GM12878 (cell line): ENCODE results near the gene SFT2D1. TPM values are rescaled to one million over a fixed set of nuclear protein-coding genes. Genes with fewer than 3 reads are reported as not detected.

Experiments used
- ATAC-seq: fragments of 200-7000 bp; cut with Tn5 transposase; 3 replicates; pipeline ENCODE4 v1.9.1; 2020; ENCODE audit warnings: mild to moderate bottlenecking, moderate library complexity
- BruUV-seq: library from RNA; stranded (reverse); fragments of 400-500 nt; replicated peaks from 2 replicates; lab custom pipeline; 2021; lab: Mats Ljungman, UMichigan
- CTCF ChIA-PET: fragments of 300-600 bp; sonication (Branson Sonifier 250); formaldehyde crosslinking; extraction: SDS; loops from one replicate; lab custom pipeline; 2021; ENCODE audit warnings: inconsistent platforms; lab: Yijun Ruan, JAX
- POLR2A ChIA-PET: fragments of 350-600 bp; formaldehyde crosslinking; extraction: SDS; loops from one replicate; lab custom pipeline; 2021; ENCODE audit warnings: inconsistent platforms; lab: Charles Lee
- RAD21 ChIA-PET: fragments of 300-600 bp; sonication (Branson Sonifier 250); formaldehyde crosslinking; loops from one replicate; lab custom pipeline; 2023; ENCODE audit warnings: antibody characterized with exemption; ENCODE audit not compliant: unreplicated experiment; lab: Charles Lee
- SMC1A ChIA-PET: fragments of 300-600 bp; sonication (Branson Sonifier 250); formaldehyde crosslinking; loops from one replicate; lab custom pipeline; 2023; ENCODE audit not compliant: unreplicated experiment, uncharacterized antibody; lab: Charles Lee
- DNase-seq: peaks from one replicate; pipeline ENCODE4 v3.0.0-alpha.2; 2011; ENCODE audit warnings: low read depth, low spot score
- FAIRE-seq: peaks from 3 replicates; lab custom pipeline; 2011; peaks lifted over from hg19 to GRCh38; lab: Jason Lieb, UNC
- H2AFZ ChIP-seq: 2 replicates; pipeline ENCODE4 v1.6.0; 2011; ENCODE audit warnings: low read depth, low read length, control low read depth; ENCODE audit not compliant: control insufficient read depth
- H3K27ac ChIP-seq: 2 replicates; pipeline ENCODE4 v1.5.1; 2011; ENCODE audit warnings: control low read depth; ENCODE audit not compliant: control insufficient read depth, insufficient read depth
- H3K27me3 ChIP-seq, 2 experiments: replicated peaks in 1 of 2; 2 replicates each; pipeline versions ENCODE4 v1.6.0 to v1.6.1; 2011; ENCODE audit warnings: low read length in 1 of 2; ENCODE audit not compliant: control insufficient read depth in 2 of 2, insufficient read depth in 2 of 2
- H3K36me3 ChIP-seq, 2 experiments: 2 replicates each; pipeline ENCODE4 v1.5.1; 2011; ENCODE audit warnings: low read length in 1 of 2; ENCODE audit not compliant: control insufficient read depth in 2 of 2, insufficient read depth in 2 of 2
- H3K4me1 ChIP-seq: 2 replicates; pipeline ENCODE4 v1.6.1; 2011; ENCODE audit warnings: mild to moderate bottlenecking, low read length, moderate library complexity, mixed read lengths; ENCODE audit not compliant: control insufficient read depth, insufficient read depth
- H3K4me2 ChIP-seq: 2 replicates; pipeline ENCODE4 v1.6.0; 2011; ENCODE audit warnings: control low read depth; ENCODE audit not compliant: control insufficient read depth, insufficient read depth
- H3K4me3 ChIP-seq: fragments of 200-600 bp; sonication (generic); 2 replicates; pipeline ENCODE4 v1.5.1; 2016
- H3K79me2 ChIP-seq: 2 replicates; pipeline ENCODE4 v1.6.0; 2011; ENCODE audit warnings: low read length; ENCODE audit not compliant: control insufficient read depth, insufficient read depth
- H3K9ac ChIP-seq: 2 replicates; pipeline ENCODE4 v1.8.0; 2011; ENCODE audit warnings: low read length, control low read depth, mixed read lengths; ENCODE audit not compliant: control insufficient read depth, insufficient read depth
- H3K9me3 ChIP-seq: replicated peaks from 3 replicates; pipeline ENCODE4 v1.5.1; 2011; ENCODE audit warnings: mild to moderate bottlenecking, low read length; ENCODE audit not compliant: control insufficient read depth, insufficient read depth
- H4K20me1 ChIP-seq: 2 replicates; pipeline ENCODE4 v1.6.0; 2011; ENCODE audit not compliant: control insufficient read depth, insufficient read depth
- CBX3 ChIP-seq: fragments of 200-600 bp; sonication (generic); IDR thresholded peaks from 2 replicates; pipeline ENCODE4 v1.6.1; 2016; ENCODE audit warnings: low read depth, borderline replicate concordance
- ESRRA ChIP-seq: IDR thresholded peaks from 2 replicates; pipeline ENCODE4 v1.6.1; 2012; ENCODE audit warnings: mild to moderate bottlenecking, low read length, improper control_type of control experiment
- FOXK2 ChIP-seq: fragments of 450-650 bp; IDR thresholded peaks from 2 replicates; pipeline ENCODE4 v1.6.1; 2017; ENCODE audit warnings: mild to moderate bottlenecking, moderate library complexity
- HCFC1 ChIP-seq: fragments of 150-350 bp; IDR thresholded peaks from 2 replicates; pipeline ENCODE4 v1.6.1; 2014; ENCODE audit warnings: low read length
- KDM1A ChIP-seq: fragments of 200-600 bp; sonication (generic); IDR thresholded peaks from 2 replicates; pipeline ENCODE4 v1.6.1; 2016; ENCODE audit warnings: borderline replicate concordance
- KLF5 ChIP-seq: fragments of 450-650 bp; IDR thresholded peaks from 2 replicates; pipeline ENCODE4 v1.6.1; 2014; ENCODE audit warnings: mild to moderate bottlenecking; ENCODE audit not compliant: partially characterized antibody
- MEF2B ChIP-seq: fragments of 450-650 bp; IDR thresholded peaks from 2 replicates; pipeline ENCODE4 v1.6.1; 2018; ENCODE audit warnings: mild to moderate bottlenecking, moderate library complexity; ENCODE audit not compliant: partially characterized antibody, poor library complexity, severe bottlenecking
- MTA3 ChIP-seq: IDR thresholded peaks from 2 replicates; pipeline ENCODE4 v1.6.1; 2012; ENCODE audit warnings: low read length, inconsistent platforms, borderline replicate concordance
- NFYB ChIP-seq: IDR thresholded peaks from 2 replicates; pipeline ENCODE4 v1.6.1; 2011; ENCODE audit warnings: low read depth, mild to moderate bottlenecking, low read length, improper control_type of control experiment, moderate library complexity; ENCODE audit not compliant: insufficient read depth
- PML ChIP-seq: IDR thresholded peaks from 2 replicates; pipeline ENCODE4 v1.6.1; 2012; ENCODE audit warnings: low read length, inconsistent platforms
- SRF ChIP-seq, 2 experiments: IDR thresholded peaks; 2 replicates each; pipeline ENCODE4 v1.6.1; 2011; ENCODE audit warnings: low read depth in 2 of 2, low read length in 2 of 2, mild to moderate bottlenecking in 1 of 2, moderate library complexity in 1 of 2
- STAT1 ChIP-seq: fragments of 450-650 bp; conservative IDR thresholded peaks from 2 replicates; pipeline ENCODE4 v1.6.1; 2014; ENCODE audit warnings: antibody characterized with exemption, mild to moderate bottlenecking
- ZNF217 ChIP-seq: fragments of 450-650 bp; IDR thresholded peaks from 2 replicates; pipeline ENCODE4 v1.6.1; 2017; ENCODE audit warnings: antibody characterized with exemption, mild to moderate bottlenecking
- WGBS: methylation state at CpG from one replicate; pipeline ENCODE4 v1.1.6; 2016; ENCODE audit warnings: low lambda C conversion rate; ENCODE audit not compliant: insufficient replicate concordance, insufficient coverage; ENCODE audit errors: missing lambda C conversion rate; 5-methylcytosine and 5-hydroxymethylcytosine counted together
- in situ Hi-C: fragments of 300-500 bp; cut with MboI; formaldehyde crosslinking; loops from 9 replicates; pipeline ENCODE4 v1.14.3; 2018; ENCODE audit warnings: mixed read lengths
- intact Hi-C: fragments of 100-400 bp; cut with micrococcal nuclease; formaldehyde crosslinking; loops from one replicate; pipeline ENCODE4 v1.14.2; 2022; ENCODE audit not compliant: unreplicated experiment
- polyA plus RNA-seq, 11 experiments: library from polyadenylated mRNA; depleted of rRNA in 4 of 11; unstranded in 6 of 11; stranded (reverse) in 5 of 11; fragments of >200 nt; fragmentation: Nextera tagmentation in 4 of 11; fragmentation: Illumina TruSeq in 1 of 11; extraction: Ambion mirVana in 4 of 11; extraction: Trizol in 1 of 11; gene quantifications; 1 replicate in 1 of 11; 2 replicates in 10 of 11; pipeline versions ENCODE4 v1.2.1 to v1.2.3, GENCODE V29; 2011 to 2016; ENCODE audit warnings: inconsistent platforms in 2 of 11, missing spikeins in 2 of 11, low read depth in 1 of 11
- total RNA-seq, 4 experiments: library from RNA; depleted of rRNA in 3 of 4; stranded (reverse); fragments of >200 nt in 3 of 4; fragmentation: Illumina TruSeq in 1 of 4; extraction: Trizol in 1 of 4; gene quantifications; 2 replicates each; pipeline versions ENCODE4 v1.2.1 to v1.2.3, GENCODE V29; 2013 to 2021
- TF ChIP-seq, protein P1 (sequence below): IDR thresholded peaks from 2 replicates; pipeline ENCODE4 v1.6.1; 2011; ENCODE audit warnings: mild to moderate bottlenecking, low read depth, low read length, moderate library complexity; ENCODE audit not compliant: insufficient replicate concordance
- TF ChIP-seq, protein P2 (sequence below): IDR thresholded peaks from 2 replicates; pipeline ENCODE4 v1.6.1; 2012; ENCODE audit warnings: low read length, inconsistent platforms
- TF ChIP-seq, protein P3 (sequence below): fragments of 450-650 bp; IDR thresholded peaks from 2 replicates; pipeline ENCODE4 v1.6.1; 2017; ENCODE audit warnings: mild to moderate bottlenecking, moderate library complexity

The SFT2D1 gene
- total and polyA plus RNA-seq, 10 of the 15 experiments (the other 5 are each of a cell fraction or from before 2014, with no cell fraction given) = 69.5 to 281 (median 124) TPM

DNA sequence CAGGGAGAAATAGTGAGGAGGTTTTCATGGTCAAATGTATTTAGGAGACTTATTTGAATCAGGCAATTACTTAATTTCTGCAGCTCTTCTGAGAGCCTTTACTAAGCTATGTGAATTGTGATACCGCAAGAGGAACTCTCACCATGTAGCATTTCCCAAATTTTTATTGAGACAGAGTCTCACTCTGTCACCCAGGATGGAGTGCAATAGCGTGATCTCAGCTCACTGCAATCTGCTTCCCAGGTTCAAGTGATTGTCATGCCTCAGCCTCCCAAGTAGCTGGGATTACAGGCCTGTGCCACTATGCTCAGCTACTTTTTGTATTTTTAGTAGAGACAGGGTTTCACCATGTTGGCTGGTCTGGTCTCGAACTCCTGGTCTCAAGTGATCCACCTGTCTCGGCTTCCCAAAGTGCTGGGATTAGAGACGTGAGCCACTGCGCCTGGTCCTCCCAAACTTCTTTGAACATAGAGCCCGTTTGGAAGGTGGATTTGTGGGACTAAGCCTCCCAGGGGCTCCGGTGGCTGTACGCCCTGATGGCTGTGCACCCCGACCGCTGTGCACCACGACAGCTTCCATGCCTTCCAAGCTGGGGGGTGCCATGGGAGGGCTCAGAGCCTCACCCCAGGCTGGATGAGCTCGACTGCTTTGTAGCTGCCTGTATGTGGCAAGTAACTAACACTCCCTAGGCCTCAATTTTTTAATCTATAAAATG is 46.1 kb upstream of the SFT2D1 start:
- H3K9me3 ChIP-seq = no peaks in the 10 kb centered on the region
- no peak for FAIRE-seq
- RAD21 ChIA-PET = interaction anchor here (0.8 to 1.6 kb wide), 4 partner anchors 10 to 76 kb away, joined by 3 to 4 read pairs (median 4); no protein-coding TSS in a partner anchor
- no peaks in the 10 kb centered on the region for H3K36me3 ChIP-seq
- no peak overlapping the region for H3K27ac ChIP-seq
- H2AFZ ChIP-seq = no peak overlapping the region
- H3K4me2 ChIP-seq = no peak overlapping the region
- intact Hi-C loops = no loop called here
- peaks cover 5% of the 10 kb centered on the region for H3K4me1 ChIP-seq
- no peaks in the 10 kb centered on the region for H4K20me1 ChIP-seq
- in situ Hi-C loops = loop anchor here (5.0 kb wide), 1 partner anchor 111 kb away; no protein-coding TSS in a partner anchor
- no TSS peak for BruUV-seq
- ATAC-seq = no peak
- WGBS = 75% methylated on average over 13 of the region's 13 CpGs
- H3K9ac ChIP-seq = no peak overlapping the region
- POLR2A ChIA-PET = interaction anchor here (0.5 kb wide), 1 partner anchor 12 kb away, joined by 3 read pairs; no protein-coding TSS in a partner anchor
- peaks cover 2% of the 10 kb centered on the region for H3K79me2 ChIP-seq
- H3K27me3 ChIP-seq = no peaks in the 10 kb centered on the region
- SMC1A ChIA-PET = interaction anchor here (0.8 to 3.0 kb wide), 5 partner anchors 10 to 78 kb away, joined by 3 to 16 read pairs (median 4); no protein-coding TSS in a partner anchor
- no peak for DNase-seq
- H3K4me3 ChIP-seq = no peak overlapping the region
- CTCF ChIA-PET = interaction anchor here (1.3 to 7.2 kb wide), 5 partner anchors 12 to 112 kb away, joined by 3 to 51 read pairs (median 6); no protein-coding TSS in a partner anchor
- TF ChIP-seq, protein P1, sequence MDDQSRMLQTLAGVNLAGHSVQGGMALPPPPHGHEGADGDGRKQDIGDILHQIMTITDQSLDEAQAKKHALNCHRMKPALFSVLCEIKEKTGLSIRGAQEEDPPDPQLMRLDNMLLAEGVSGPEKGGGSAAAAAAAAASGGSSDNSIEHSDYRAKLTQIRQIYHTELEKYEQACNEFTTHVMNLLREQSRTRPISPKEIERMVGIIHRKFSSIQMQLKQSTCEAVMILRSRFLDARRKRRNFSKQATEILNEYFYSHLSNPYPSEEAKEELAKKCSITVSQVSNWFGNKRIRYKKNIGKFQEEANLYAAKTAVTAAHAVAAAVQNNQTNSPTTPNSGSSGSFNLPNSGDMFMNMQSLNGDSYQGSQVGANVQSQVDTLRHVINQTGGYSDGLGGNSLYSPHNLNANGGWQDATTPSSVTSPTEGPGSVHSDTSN = no peak
- TF ChIP-seq, protein P2, sequence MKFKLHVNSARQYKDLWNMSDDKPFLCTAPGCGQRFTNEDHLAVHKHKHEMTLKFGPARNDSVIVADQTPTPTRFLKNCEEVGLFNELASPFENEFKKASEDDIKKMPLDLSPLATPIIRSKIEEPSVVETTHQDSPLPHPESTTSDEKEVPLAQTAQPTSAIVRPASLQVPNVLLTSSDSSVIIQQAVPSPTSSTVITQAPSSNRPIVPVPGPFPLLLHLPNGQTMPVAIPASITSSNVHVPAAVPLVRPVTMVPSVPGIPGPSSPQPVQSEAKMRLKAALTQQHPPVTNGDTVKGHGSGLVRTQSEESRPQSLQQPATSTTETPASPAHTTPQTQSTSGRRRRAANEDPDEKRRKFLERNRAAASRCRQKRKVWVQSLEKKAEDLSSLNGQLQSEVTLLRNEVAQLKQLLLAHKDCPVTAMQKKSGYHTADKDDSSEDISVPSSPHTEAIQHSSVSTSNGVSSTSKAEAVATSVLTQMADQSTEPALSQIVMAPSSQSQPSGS = no peak
- TF ChIP-seq, protein P3, sequence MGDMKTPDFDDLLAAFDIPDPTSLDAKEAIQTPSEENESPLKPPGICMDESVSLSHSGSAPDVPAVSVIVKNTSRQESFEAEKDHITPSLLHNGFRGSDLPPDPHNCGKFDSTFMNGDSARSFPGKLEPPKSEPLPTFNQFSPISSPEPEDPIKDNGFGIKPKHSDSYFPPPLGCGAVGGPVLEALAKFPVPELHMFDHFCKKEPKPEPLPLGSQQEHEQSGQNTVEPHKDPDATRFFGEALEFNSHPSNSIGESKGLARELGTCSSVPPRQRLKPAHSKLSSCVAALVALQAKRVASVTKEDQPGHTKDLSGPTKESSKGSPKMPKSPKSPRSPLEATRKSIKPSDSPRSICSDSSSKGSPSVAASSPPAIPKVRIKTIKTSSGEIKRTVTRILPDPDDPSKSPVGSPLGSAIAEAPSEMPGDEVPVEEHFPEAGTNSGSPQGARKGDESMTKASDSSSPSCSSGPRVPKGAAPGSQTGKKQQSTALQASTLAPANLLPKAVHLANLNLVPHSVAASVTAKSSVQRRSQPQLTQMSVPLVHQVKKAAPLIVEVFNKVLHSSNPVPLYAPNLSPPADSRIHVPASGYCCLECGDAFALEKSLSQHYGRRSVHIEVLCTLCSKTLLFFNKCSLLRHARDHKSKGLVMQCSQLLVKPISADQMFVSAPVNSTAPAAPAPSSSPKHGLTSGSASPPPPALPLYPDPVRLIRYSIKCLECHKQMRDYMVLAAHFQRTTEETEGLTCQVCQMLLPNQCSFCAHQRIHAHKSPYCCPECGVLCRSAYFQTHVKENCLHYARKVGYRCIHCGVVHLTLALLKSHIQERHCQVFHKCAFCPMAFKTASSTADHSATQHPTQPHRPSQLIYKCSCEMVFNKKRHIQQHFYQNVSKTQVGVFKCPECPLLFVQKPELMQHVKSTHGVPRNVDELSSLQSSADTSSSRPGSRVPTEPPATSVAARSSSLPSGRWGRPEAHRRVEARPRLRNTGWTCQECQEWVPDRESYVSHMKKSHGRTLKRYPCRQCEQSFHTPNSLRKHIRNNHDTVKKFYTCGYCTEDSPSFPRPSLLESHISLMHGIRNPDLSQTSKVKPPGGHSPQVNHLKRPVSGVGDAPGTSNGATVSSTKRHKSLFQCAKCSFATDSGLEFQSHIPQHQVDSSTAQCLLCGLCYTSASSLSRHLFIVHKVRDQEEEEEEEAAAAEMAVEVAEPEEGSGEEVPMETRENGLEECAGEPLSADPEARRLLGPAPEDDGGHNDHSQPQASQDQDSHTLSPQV = no peak
- no peak for TF ChIP-seq FOXK2
- TF ChIP-seq PML = no peak
- TF ChIP-seq ZNF217 = no peak
- TF ChIP-seq KLF5 = no peak
- TF ChIP-seq CBX3 = no peak
- TF ChIP-seq NFYB = no peak
- no peak for TF ChIP-seq HCFC1
- no peak for TF ChIP-seq MEF2B
- TF ChIP-seq KDM1A = no peak
- TF ChIP-seq ESRRA = no peak
- TF ChIP-seq MTA3 = no peak
- TF ChIP-seq STAT1 = no peak
- no peak for TF ChIP-seq SRF (IDR thresholded peaks at IDR 0.05; ENCODE audit: low read depth in 2 of 2, low read length in 2 of 2)
